Body of pancreas (tissue), 4 donors: ENCODE results near the gene MOCS1. TPM values are rescaled to one million over a fixed set of nuclear protein-coding genes. Genes with fewer than 3 reads are reported as not detected.

Source experiments
- ATAC-seq: fragments of 150-250 bp; one replicate; pipeline ENCODE4 v1.9.1; 2016
- DNase-seq, 4 donors: peaks; one replicate each; pipeline ENCODE4 v3.0.0-alpha.2; 2019
- H3K27ac ChIP-seq, 4 donors: fragments of 200-600 bp; sonication (generic); 1 replicate in 3 of 4; 2 replicates in 1 of 4; pipeline versions ENCODE4 v1.5.1 to v1.6.1; 2016 to 2019; ENCODE audit warnings: mild to moderate bottlenecking in 1 of 4, mixed read lengths in 1 of 4, moderate library complexity in 1 of 4
- H3K27me3 ChIP-seq, 2 donors: fragments of 200-600 bp; sonication (generic); one replicate each; pipeline ENCODE4 v1.6.0; 2016; ENCODE audit warnings: mild to moderate bottlenecking in 1 of 2
- H3K36me3 ChIP-seq, 2 donors: fragments of 200-600 bp; sonication (generic); replicated peaks in 1 of 2; 2 replicates each; pipeline ENCODE4 v1.5.1; 2016; ENCODE audit warnings: low read depth in 2 of 2; ENCODE audit not compliant: insufficient read depth in 1 of 2
- H3K4me1 ChIP-seq: fragments of 200-600 bp; sonication (generic); one replicate; pipeline ENCODE4 v1.6.0; 2016
- H3K4me3 ChIP-seq, 2 donors: fragments of 200-600 bp; sonication (generic); 1 replicate in 1 of 2; 2 replicates in 1 of 2; pipeline ENCODE4 v1.5.1; 2016 to 2019
- H3K9me3 ChIP-seq, 3 donors: fragments of 200-600 bp; sonication (generic); 1 replicate in 2 of 3; 2 replicates in 1 of 3; pipeline ENCODE4 v1.5.1; 2016
- POLR2A ChIP-seq, 3 donors: fragments of 450-650 bp; IDR thresholded peaks; one replicate each; pipeline ENCODE4 v1.6.1; 2016; ENCODE audit warnings: antibody characterized with exemption in 3 of 3, mild to moderate bottlenecking in 2 of 3
- WGBS, 2 donors: methylation state at CpG; one replicate each; pipeline ENCODE4 v1.1.5; 2017; 5-methylcytosine and 5-hydroxymethylcytosine counted together
- intact Hi-C: fragments of 100-400 bp; cut with DNase I; formaldehyde crosslinking; loops from one replicate; pipeline ENCODE4 v1.15.1; 2023
- total RNA-seq, 2 donors: library from RNA; depleted of rRNA; stranded (reverse); fragments of >200 nt; gene quantifications; one replicate each; pipeline ENCODE4 v1.1.0, GENCODE V29; 2016
- TF ChIP-seq, protein P1 (sequence below), 7 experiments: fragments of 450-650 bp in 4 of 7; fragments of 200-600 bp in 3 of 7; sonication (generic) in 3 of 7; IDR thresholded peaks; one replicate each; pipeline ENCODE4 v1.5.1; 2016 to 2019; ENCODE audit warnings: antibody characterized with exemption in 7 of 7

MOCS1 gene
- 10 to 100 TPM; 15.0 to 21.1 TPM for total RNA-seq

DNA sequence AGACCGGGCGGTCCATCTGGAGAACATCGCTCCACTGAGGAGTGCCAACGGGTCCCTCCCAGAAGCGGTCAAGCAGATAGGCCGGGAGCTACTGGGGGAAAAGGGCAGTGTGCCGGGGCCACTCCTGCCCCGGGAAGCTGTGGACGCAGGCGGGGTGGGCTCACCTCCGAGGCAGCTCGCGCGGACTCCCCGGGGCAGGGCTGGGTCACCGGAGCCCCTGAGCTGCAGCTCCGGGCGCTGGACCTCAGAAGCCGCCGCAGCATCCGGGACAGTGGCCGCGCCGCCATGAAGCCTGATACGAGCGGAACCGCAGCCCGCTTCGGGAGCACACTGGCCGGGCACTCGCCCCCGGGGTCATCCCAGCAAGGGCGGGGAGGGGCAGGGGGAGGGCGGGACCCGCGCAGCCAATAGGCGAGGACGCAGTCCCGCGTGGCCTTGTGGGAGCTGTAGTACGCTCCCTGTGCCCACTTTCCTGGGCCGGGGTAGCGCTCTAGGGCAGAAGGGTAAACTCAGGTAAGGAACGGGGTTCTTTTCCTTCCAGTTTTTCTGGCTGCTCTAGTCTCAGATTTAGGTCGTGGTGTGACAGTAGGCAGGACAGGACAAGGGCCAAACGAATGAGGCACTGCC, at the start of gene MOCS1:
TSS of gene MOCS1 (minus strand) at position 332 of the 627 bp plus-strand sequence. CDS start at position 287, 45 bp downstream.
- DNase-seq (peak; percentile 84 to 89 (median 85)), ATAC-seq (peak; percentile 96)
- Histone ChIP-seq H3K27ac (peak within 1 kb of the TSS; percentile 2 to 81 (median 74)), H3K4me3 (peak within 1 kb of the TSS; percentile 65 to 77), H3K36me3 (no peaks in the 10 kb centered on the region), H3K9me3 (no peaks in the 10 kb centered on the region), H3K27me3 (no peaks in the 10 kb centered on the region), H3K4me1 (peaks cover 43% of the 10 kb centered on the region)
- intact Hi-C loops, result no loop called here
- peak; percentile 32 to 77 (median 72) for TF ChIP-seq POLR2A (IDR thresholded peaks at IDR 0.05)
- TF ChIP-seq, protein P1, sequence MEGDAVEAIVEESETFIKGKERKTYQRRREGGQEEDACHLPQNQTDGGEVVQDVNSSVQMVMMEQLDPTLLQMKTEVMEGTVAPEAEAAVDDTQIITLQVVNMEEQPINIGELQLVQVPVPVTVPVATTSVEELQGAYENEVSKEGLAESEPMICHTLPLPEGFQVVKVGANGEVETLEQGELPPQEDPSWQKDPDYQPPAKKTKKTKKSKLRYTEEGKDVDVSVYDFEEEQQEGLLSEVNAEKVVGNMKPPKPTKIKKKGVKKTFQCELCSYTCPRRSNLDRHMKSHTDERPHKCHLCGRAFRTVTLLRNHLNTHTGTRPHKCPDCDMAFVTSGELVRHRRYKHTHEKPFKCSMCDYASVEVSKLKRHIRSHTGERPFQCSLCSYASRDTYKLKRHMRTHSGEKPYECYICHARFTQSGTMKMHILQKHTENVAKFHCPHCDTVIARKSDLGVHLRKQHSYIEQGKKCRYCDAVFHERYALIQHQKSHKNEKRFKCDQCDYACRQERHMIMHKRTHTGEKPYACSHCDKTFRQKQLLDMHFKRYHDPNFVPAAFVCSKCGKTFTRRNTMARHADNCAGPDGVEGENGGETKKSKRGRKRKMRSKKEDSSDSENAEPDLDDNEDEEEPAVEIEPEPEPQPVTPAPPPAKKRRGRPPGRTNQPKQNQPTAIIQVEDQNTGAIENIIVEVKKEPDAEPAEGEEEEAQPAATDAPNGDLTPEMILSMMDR (IDR thresholded peaks at IDR 0.05), result no peak
- 0 to 2% methylated on average over 6 to 35 of the region's 46 CpGs for WGBS, 2 donors

DNA sequence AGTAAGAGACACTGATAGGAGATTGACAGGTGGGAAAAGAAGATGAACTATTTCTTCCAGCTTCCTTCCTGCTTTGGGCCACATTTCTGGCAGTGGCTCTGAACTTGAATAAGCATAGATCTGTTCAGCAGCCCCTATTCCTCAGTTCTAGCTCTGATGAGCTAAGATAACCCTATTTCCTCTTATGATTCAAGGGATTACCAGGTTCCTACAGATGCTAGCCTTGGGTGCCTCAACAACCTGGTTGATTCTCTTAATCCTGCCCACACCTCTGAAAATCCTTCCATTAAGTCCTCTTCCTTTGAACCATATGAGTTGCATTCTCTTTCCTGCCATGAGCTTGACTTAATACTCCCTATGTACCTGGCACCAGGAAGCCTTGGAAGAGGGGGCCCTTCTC, 49.8 kb upstream of the MOCS1 start:
- no peaks in the 10 kb centered on the region for H3K9me3 ChIP-seq
- no peak for ATAC-seq
- no peaks in the 10 kb centered on the region for H3K36me3 ChIP-seq
- H3K4me1 ChIP-seq, result peaks cover 6% of the 10 kb centered on the region
- no peaks in the 10 kb centered on the region for H3K27me3 ChIP-seq
- TF ChIP-seq, protein P1 (IDR thresholded peaks at IDR 0.05), result no peak
- TF ChIP-seq POLR2A (IDR thresholded peaks at IDR 0.05), result no peak
- intact Hi-C loops, result no loop called here
- no peak overlapping the region for H3K27ac ChIP-seq
- no peak for DNase-seq
- no peak overlapping the region for H3K4me3 ChIP-seq

DNA sequence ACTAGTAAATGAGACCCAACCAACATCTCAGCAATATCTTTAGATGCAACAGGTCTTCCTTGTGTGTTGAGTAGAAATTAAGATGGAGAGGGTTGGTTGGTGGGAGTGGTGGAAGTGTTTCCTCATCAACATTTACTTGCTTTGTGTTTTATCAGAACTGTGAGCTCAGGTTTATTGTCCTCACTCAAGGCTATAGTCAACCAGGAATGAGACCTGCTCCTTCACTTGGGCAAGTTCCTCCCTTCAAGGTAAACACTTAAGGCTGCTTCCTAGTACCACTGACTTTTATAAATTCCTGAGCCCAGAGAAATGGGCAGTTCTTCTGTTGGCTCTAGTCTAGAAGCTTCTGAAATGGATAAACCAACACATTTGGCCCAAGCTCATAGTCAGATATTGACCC, 48.9 kb upstream of the MOCS1 start:
- peaks cover 6% of the 10 kb centered on the region for H3K4me1 ChIP-seq
- DNase-seq (no peak), ATAC-seq (no peak)
- TF ChIP-seq, protein P1 (IDR thresholded peaks at IDR 0.05), result no peak
- no peak for TF ChIP-seq POLR2A (IDR thresholded peaks at IDR 0.05)
- no peak overlapping the region for H3K4me3 ChIP-seq
- no peaks in the 10 kb centered on the region for H3K36me3 ChIP-seq
- H3K27ac ChIP-seq, result no peak overlapping the region
- intact Hi-C loops, result no loop called here
- no peaks in the 10 kb centered on the region for H3K9me3 ChIP-seq
- H3K27me3 ChIP-seq, result no peaks in the 10 kb centered on the region

DNA sequence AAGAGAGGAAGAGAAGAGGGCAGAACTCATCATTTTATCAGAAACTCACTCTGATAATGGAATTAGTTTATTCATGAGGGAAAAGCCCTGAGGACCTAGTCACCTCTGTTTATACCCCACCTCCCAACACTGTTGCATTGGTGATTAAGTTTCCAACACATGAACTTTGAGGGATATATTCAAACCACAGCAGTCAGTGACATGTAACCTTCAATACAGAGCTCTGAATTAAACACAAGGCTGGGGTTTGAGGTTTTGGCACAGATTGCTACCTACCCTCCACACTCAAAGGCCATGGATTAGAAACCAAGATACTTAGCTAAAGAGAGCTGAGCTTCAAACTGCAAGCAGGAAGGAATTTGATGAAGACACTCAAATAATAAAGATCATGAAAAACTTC, 48.5 kb upstream of the MOCS1 start:
- DNase-seq (no peak), ATAC-seq (no peak)
- Histone ChIP-seq H3K27me3 (no peaks in the 10 kb centered on the region), H3K36me3 (no peaks in the 10 kb centered on the region), H3K4me3 (no peak overlapping the region), H3K27ac (no peak overlapping the region), H3K9me3 (no peaks in the 10 kb centered on the region), H3K4me1 (peaks cover 6% of the 10 kb centered on the region)
- TF ChIP-seq, protein P1 (IDR thresholded peaks at IDR 0.05), result no peak
- no peak for TF ChIP-seq POLR2A (IDR thresholded peaks at IDR 0.05)
- intact Hi-C loops, result no loop called here
